OCI-LY7 (cell line): ENCODE data around the gene CCDC70. TPM values are rescaled to one million over a fixed set of nuclear protein-coding genes. Genes with fewer than 3 reads are reported as not detected.

Source experiments
- BruUV-seq: library from RNA; stranded (reverse); fragments of 400-500 nt; replicated peaks from 2 replicates; lab custom pipeline; 2021; lab: Mats Ljungman, UMichigan
- CTCF ChIA-PET: fragments of 300-600 bp; sonication (Branson Sonifier 250); formaldehyde crosslinking; loops from one replicate; lab custom pipeline; 2022; ENCODE audit warnings: antibody characterized with exemption; ENCODE audit not compliant: unreplicated experiment; lab: Charles Lee
- POLR2A ChIA-PET: fragments of 300-600 bp; sonication (Branson Sonifier 250); formaldehyde crosslinking; loops from one replicate; lab custom pipeline; 2022; ENCODE audit warnings: antibody characterized with exemption; lab: Charles Lee
- DNase-seq: peaks from one replicate; pipeline ENCODE4 v3.0.0-alpha.2; 2015; ENCODE audit warnings: low spot score
- H2AFZ ChIP-seq: fragments of 200-600 bp; sonication (generic), shearing (Covaris generic); 2 replicates; pipeline ENCODE4 v1.6.1; 2014; ENCODE audit warnings: mild to moderate bottlenecking, antibody characterized with exemption, low read length, moderate library complexity
- H3K27ac ChIP-seq: fragments of 200-600 bp; sonication (generic); 2 replicates; pipeline ENCODE4 v1.5.1; 2014; ENCODE audit warnings: mixed run types, low read depth, mild to moderate bottlenecking, moderate library complexity, low read length, inconsistent platforms; ENCODE audit not compliant: poor library complexity, severe bottlenecking
- H3K36me3 ChIP-seq: fragments of 200-600 bp; sonication (generic); 2 replicates; pipeline ENCODE4 v1.6.1; 2014; ENCODE audit warnings: mild to moderate bottlenecking, antibody characterized with exemption, low read length, moderate library complexity, mixed read lengths; ENCODE audit not compliant: insufficient read depth
- H3K4me1 ChIP-seq: fragments of 200-600 bp; sonication (generic); 2 replicates; pipeline ENCODE4 v1.5.1; 2014; ENCODE audit warnings: mild to moderate bottlenecking, low read length; ENCODE audit not compliant: insufficient read depth, poor library complexity, severe bottlenecking
- H3K4me2 ChIP-seq: fragments of 200-600 bp; sonication (generic); 2 replicates; pipeline ENCODE4 v1.6.1; 2014; ENCODE audit warnings: mild to moderate bottlenecking, low read length
- H3K4me3 ChIP-seq: fragments of 200-600 bp; sonication (generic); 2 replicates; pipeline ENCODE4 v1.5.1; 2014; ENCODE audit warnings: mild to moderate bottlenecking, low read depth, low read length; ENCODE audit not compliant: poor library complexity, severe bottlenecking
- H3K79me2 ChIP-seq: fragments of 200-600 bp; sonication (generic); 2 replicates; pipeline ENCODE4 v1.6.1; 2016; ENCODE audit warnings: low read depth, mild to moderate bottlenecking, low read length, moderate library complexity, mixed read lengths; ENCODE audit not compliant: insufficient read depth
- H3K9me2 ChIP-seq: fragments of 200-600 bp; sonication (generic); 2 replicates; pipeline ENCODE4 v1.6.1; 2016; ENCODE audit warnings: mild to moderate bottlenecking, low read length, mixed read lengths; ENCODE audit not compliant: insufficient read depth
- H3K9me3 ChIP-seq: fragments of 200-600 bp; sonication (generic); 2 replicates; pipeline ENCODE4 v1.6.1; 2014; ENCODE audit warnings: mild to moderate bottlenecking, mixed run types, low read length, mixed read lengths
- H4K20me1 ChIP-seq: fragments of 200-600 bp; sonication (generic); 2 replicates; pipeline ENCODE4 v1.6.1; 2014; ENCODE audit warnings: mild to moderate bottlenecking, antibody characterized with exemption, low read length, moderate library complexity, mixed read lengths; ENCODE audit not compliant: insufficient read depth
- CTCF ChIP-seq: fragments of 200-600 bp; sonication (generic); conservative IDR thresholded peaks from 2 replicates; pipeline ENCODE4 v1.5.1; 2014; ENCODE audit warnings: mild to moderate bottlenecking, antibody characterized with exemption, low read length, moderate library complexity, mixed read lengths
- EZH2phosphoT487 ChIP-seq: fragments of 200-600 bp; sonication (generic); IDR thresholded peaks from 2 replicates; pipeline ENCODE4 v1.6.1; 2018; ENCODE audit warnings: low read depth, borderline replicate concordance, mild to moderate bottlenecking, mixed run types, antibody characterized with exemption, low read length, moderate library complexity, mixed read lengths
- intact Hi-C: fragments of 100-400 bp; cut with micrococcal nuclease; formaldehyde crosslinking; loops from one replicate; pipeline ENCODE4 v1.10.0; 2022; ENCODE audit not compliant: unreplicated experiment
- total RNA-seq, 2 experiments: library from RNA; depleted of rRNA in 1 of 2; stranded (reverse); fragments of >200 nt in 1 of 2; shearing (Covaris generic) in 1 of 2; gene quantifications; 2 replicates each; pipeline ENCODE4 v1.2.3, GENCODE V29; 2014 to 2022

CCDC70 gene
- total RNA-seq, 2 experiments from 2014 or later: not detected

- Histone ChIP-seq H3K27ac (no peak overlapping the region), H3K4me1 (peaks cover 27% of the 10 kb centered on the region), H4K20me1 (no peaks in the 10 kb centered on the region), H3K36me3 (no peaks in the 10 kb centered on the region), H3K4me3 (no peak overlapping the region), H2AFZ (no peak overlapping the region), H3K9me2 (no peaks in the 10 kb centered on the region), H3K79me2 (no peaks in the 10 kb centered on the region), H3K4me2 (peak overlapping the region; percentile 6; the same call in 1 of the 2 replicates), H3K9me3 (no peaks in the 10 kb centered on the region)
- intact Hi-C loops: no loop called here
- no TSS peak for BruUV-seq
- TF ChIP-seq EZH2phosphoT487 (no peak), CTCF (no peak; the same call in 1 of the 2 replicates)
- CTCF ChIA-PET: interaction anchor here (1.3 kb wide), 1 partner anchor 98 kb away, joined by 4 read pairs; no protein-coding TSS in a partner anchor
- DNase-seq: peak; percentile 23
- POLR2A ChIA-PET: interaction anchor here (1.4 to 3.3 kb wide), 2 partner anchors 10 to 11 kb away, joined by 3 to 20 read pairs; no protein-coding TSS in a partner anchor
These were observed 50.3 kb downstream of the CCDC70 start for GRCh38 chr13:51912091-51912490.

- peak; percentile 24 for DNase-seq
- TF ChIP-seq EZH2phosphoT487: no peak
- TF ChIP-seq CTCF: no peak
- CTCF ChIA-PET: interaction anchor here (0.6 to 1.3 kb wide), 2 partner anchors 98 to 246 kb away, joined by 3 to 4 read pairs; no protein-coding TSS in a partner anchor
- no peak overlapping the region for H3K27ac ChIP-seq
- POLR2A ChIA-PET: interaction anchor here (0.6 to 3.3 kb wide), 3 partner anchors 10 to 124 kb away, joined by 3 to 20 read pairs (median 3); no protein-coding TSS in a partner anchor
- H3K9me2 ChIP-seq: no peaks in the 10 kb centered on the region
- intact Hi-C loops: no loop called here
- no peaks in the 10 kb centered on the region for H4K20me1 ChIP-seq
- H3K4me3 ChIP-seq: no peak overlapping the region
- no peaks in the 10 kb centered on the region for H3K36me3 ChIP-seq
- no peak overlapping the region for H2AFZ ChIP-seq
- peaks cover 27% of the 10 kb centered on the region for H3K4me1 ChIP-seq
- peak overlapping the region; percentile 49 for H3K4me2 ChIP-seq
- no peaks in the 10 kb centered on the region for H3K79me2 ChIP-seq
- BruUV-seq: no TSS peak
- H3K9me3 ChIP-seq: no peaks in the 10 kb centered on the region
These were observed 50.9 kb downstream of the CCDC70 start for GRCh38 chr13:51912511-51913225.
